H1 (cell line): Measurements from ENCODE around the gene BCAP31. TPM values are rescaled to one million over a fixed set of nuclear protein-coding genes. Genes with fewer than 3 reads are reported as not detected.

Experiments
- CTCF ChIA-PET: fragments of 300-600 bp; sonication (Branson Sonifier 250); formaldehyde crosslinking; loops from one replicate; lab custom pipeline; 2021; ENCODE audit not compliant: partially characterized antibody; lab: Charles Lee
- POLR2A ChIA-PET: fragments of 300-600 bp; sonication (Branson Sonifier 250); formaldehyde crosslinking; loops from one replicate; lab custom pipeline; 2021; ENCODE audit warnings: inconsistent platforms; ENCODE audit not compliant: partially characterized antibody; lab: Charles Lee
- DNase-seq, 2 experiments: peaks; one replicate each; pipeline versions ENCODE4 v3.0.0 to v3.0.0-alpha.2; 2010 to 2022; ENCODE audit warnings: low spot score in 2 of 2, low read depth in 1 of 2, mixed read lengths in 1 of 2
- FAIRE-seq: peaks from 2 replicates; lab custom pipeline; 2011; peaks lifted over from hg19 to GRCh38; lab: Jason Lieb, UNC
- H2AFZ ChIP-seq: 2 replicates; pipeline ENCODE4 v1.8.1; 2012; ENCODE audit warnings: low read length, inconsistent platforms
- H2AK5ac ChIP-seq: 2 replicates; pipeline ENCODE4 v1.6.1; 2013; ENCODE audit warnings: low read depth, low read length
- H2BK120ac ChIP-seq: replicated peaks from 2 replicates; pipeline ENCODE3; 2013; ENCODE audit warnings: low read depth, low read length, inconsistent platforms
- H2BK12ac ChIP-seq: 2 replicates; pipeline ENCODE4 v1.6.1; 2013; ENCODE audit warnings: low read depth, low read length
- H2BK15ac ChIP-seq: 2 replicates; pipeline ENCODE4 v1.6.1; 2013; ENCODE audit warnings: low read length
- H2BK20ac ChIP-seq: 2 replicates; pipeline ENCODE4 v1.6.1; 2013; ENCODE audit warnings: low read length
- H2BK5ac ChIP-seq: 2 replicates; pipeline ENCODE4 v1.6.1; 2013; ENCODE audit warnings: low read depth, low read length
- H3K14ac ChIP-seq: 2 replicates; pipeline ENCODE4 v1.6.1; 2013; ENCODE audit warnings: inconsistent platforms; ENCODE audit not compliant: insufficient read length
- H3K18ac ChIP-seq: 2 replicates; pipeline ENCODE4 v1.6.1; 2013; ENCODE audit warnings: low read length; ENCODE audit errors: extremely low read depth
- H3K23ac ChIP-seq: 2 replicates; pipeline ENCODE4 v1.6.1; 2013; ENCODE audit warnings: inconsistent platforms; ENCODE audit not compliant: insufficient read length
- H3K23me2 ChIP-seq: 2 replicates; pipeline ENCODE4 v1.6.1; 2013; ENCODE audit warnings: low read depth, low read length
- H3K27ac ChIP-seq: 2 replicates; pipeline ENCODE4 v1.6.1; 2011; ENCODE audit warnings: low read depth, low read length, inconsistent platforms
- H3K27me3 ChIP-seq, 4 experiments: replicated peaks in 1 of 4; 1 replicate in 1 of 4; 2 replicates in 3 of 4; pipeline versions ENCODE4 v1.6.1 to v1.8.1; 2011 to 2013; ENCODE audit warnings: low read length in 3 of 4, mild to moderate bottlenecking in 3 of 4, inconsistent platforms in 2 of 4, mixed read lengths in 2 of 4, moderate library complexity in 1 of 4; ENCODE audit not compliant: control insufficient read depth in 3 of 4, insufficient read depth in 3 of 4; ENCODE audit errors: extremely low read depth in 1 of 4
- H3K36me3 ChIP-seq, 4 experiments: 2 replicates each; pipeline versions ENCODE4 v1.6.1 to v1.8.1; 2011 to 2013; ENCODE audit warnings: mild to moderate bottlenecking in 4 of 4, low read length in 3 of 4, moderate library complexity in 2 of 4, control low read depth in 1 of 4, inconsistent platforms in 1 of 4; ENCODE audit not compliant: insufficient read depth in 4 of 4, control insufficient read depth in 2 of 4
- H3K4ac ChIP-seq: replicated peaks from 2 replicates; pipeline ENCODE3; 2013; ENCODE audit warnings: low read length, low read depth, mixed read lengths, inconsistent platforms; ENCODE audit not compliant: insufficient read length
- H3K4me1 ChIP-seq, 4 experiments: replicated peaks in 1 of 4; 1 replicate in 1 of 4; 2 replicates in 3 of 4; pipeline versions ENCODE4 v1.6.1 to v1.8.1; 2011 to 2013; ENCODE audit warnings: low read length in 3 of 4, inconsistent platforms in 2 of 4, mixed read lengths in 1 of 4; ENCODE audit not compliant: insufficient read depth in 4 of 4, control insufficient read depth in 3 of 4
- H3K4me2 ChIP-seq, 2 experiments: 2 replicates each; pipeline versions ENCODE4 v1.6.1 to v1.8.1; 2011 to 2013; ENCODE audit warnings: low read depth in 2 of 2, low read length in 2 of 2, control low read depth in 1 of 2, inconsistent platforms in 1 of 2, mild to moderate bottlenecking in 1 of 2; ENCODE audit not compliant: insufficient read depth in 1 of 2
- H3K4me3 ChIP-seq, 4 experiments: fragments of 200-600, 300-600 bp in 1 of 4; sonication (generic), shearing (Covaris generic), sonication (Bioruptor Twin) in 1 of 4; 2 replicates each; pipeline versions ENCODE4 v1.5.1 to v1.8.1; 2011 to 2016; ENCODE audit warnings: low read length in 4 of 4, low read depth in 3 of 4, control low read depth in 2 of 4, inconsistent platforms in 2 of 4, mild to moderate bottlenecking in 2 of 4, mixed read lengths in 1 of 4, moderate library complexity in 1 of 4; ENCODE audit not compliant: insufficient read depth in 2 of 4; ENCODE audit errors: extremely low read depth in 1 of 4
- H3K56ac ChIP-seq: replicated peaks from 2 replicates; pipeline ENCODE3; 2013; ENCODE audit warnings: low read depth, mild to moderate bottlenecking, mixed read lengths, low read length, inconsistent platforms; ENCODE audit not compliant: insufficient read length
- H3K79me1 ChIP-seq: 2 replicates; pipeline ENCODE4 v1.6.1; 2013; ENCODE audit warnings: low read depth, low read length, control low read depth
- H3K79me2 ChIP-seq, 2 experiments: 2 replicates each; pipeline versions ENCODE4 v1.6.1 to v1.8.1; 2012 to 2013; ENCODE audit warnings: low read length in 2 of 2, mild to moderate bottlenecking in 2 of 2, inconsistent platforms in 1 of 2; ENCODE audit not compliant: insufficient read depth in 2 of 2, control insufficient read depth in 1 of 2
- H3K9ac ChIP-seq, 4 experiments: replicated peaks in 1 of 4; 1 replicate in 1 of 4; 2 replicates in 3 of 4; pipeline versions ENCODE4 v1.6.1 to v1.8.1; 2011 to 2013; ENCODE audit warnings: low read depth in 3 of 4, low read length in 3 of 4, control low read depth in 2 of 4, mild to moderate bottlenecking in 2 of 4, moderate library complexity in 2 of 4, inconsistent platforms in 1 of 4; ENCODE audit errors: extremely low read depth in 1 of 4
- H3K9me3 ChIP-seq, 2 experiments: 2 replicates each; pipeline versions ENCODE4 v1.6.1 to v1.8.1; 2012 to 2013; ENCODE audit warnings: mild to moderate bottlenecking in 2 of 2, moderate library complexity in 2 of 2, control low read depth in 1 of 2, inconsistent platforms in 1 of 2, low read depth in 1 of 2, low read length in 1 of 2, mixed read lengths in 1 of 2; ENCODE audit not compliant: insufficient read depth in 2 of 2
- H4K20me1 ChIP-seq, 2 experiments: replicated peaks in 1 of 2; 2 replicates each; pipeline versions ENCODE3 to v1.8.1; 2011 to 2013; ENCODE audit warnings: inconsistent platforms in 2 of 2, low read length in 2 of 2, mild to moderate bottlenecking in 1 of 2; ENCODE audit not compliant: insufficient read depth in 2 of 2, control insufficient read depth in 1 of 2
- H4K5ac ChIP-seq: 2 replicates; pipeline ENCODE4 v1.6.1; 2013; ENCODE audit warnings: low read length, low read depth, mixed read lengths, inconsistent platforms; ENCODE audit not compliant: insufficient read length
- H4K8ac ChIP-seq: 2 replicates; pipeline ENCODE4 v1.8.0; 2013; ENCODE audit warnings: mild to moderate bottlenecking, moderate library complexity, low read length, inconsistent platforms; ENCODE audit not compliant: insufficient read depth; ENCODE audit errors: extremely low read depth
- H4K91ac ChIP-seq: replicated peaks from 2 replicates; pipeline ENCODE3; 2013; ENCODE audit warnings: low read length, mixed read lengths, inconsistent platforms; ENCODE audit not compliant: insufficient read length
- WGBS, 2 experiments: shearing (Covaris generic) in 1 of 2; methylation state at CpG; one replicate each; pipeline versions ENCODE4 v1.1.6 to v1.1.7; 2013 to 2015; ENCODE audit warnings: low lambda C conversion rate in 2 of 2, mixed read lengths in 2 of 2, inconsistent platforms in 1 of 2, low coverage in 1 of 2, missing lambda C conversion rate in 1 of 2; ENCODE audit not compliant: insufficient replicate concordance in 2 of 2, insufficient coverage in 1 of 2, insufficient read length in 1 of 2; ENCODE audit errors: extremely low coverage in 1 of 2, missing lambda C conversion rate in 1 of 2; 5-methylcytosine and 5-hydroxymethylcytosine counted together
- polyA plus RNA-seq, 7 experiments: library from polyadenylated mRNA; depleted of rRNA in 3 of 7; stranded (reverse) in 5 of 7; unstranded in 2 of 7; fragments of >200 nt in 5 of 7; fragments of 200-250 nt in 2 of 7; gene quantifications; 1 replicate in 5 of 7; 2 replicates in 1 of 7; 4 replicates in 1 of 7; pipeline versions ENCODE4 v1.2.1 to v1.2.3, GENCODE V29; 2011 to 2013; ENCODE audit warnings: missing spikeins in 2 of 7, mixed read lengths in 2 of 7
- total RNA-seq: library from RNA; stranded (reverse); fragmentation: NEBNext Ultra II Directional; extraction: Animal tissue kit (Norgen Biotek cat#: 25700); gene quantifications from 2 replicates; pipeline ENCODE4 v1.2.1, GENCODE V29; 2021
- TF ChIP-seq, protein P1 (sequence below): IDR thresholded peaks from 2 replicates; pipeline ENCODE4 v1.6.1; 2012; ENCODE audit warnings: inconsistent platforms

BCAP31 gene
- total and polyA plus RNA-seq, 2 of the 8 experiments (the other 6 are each of a cell fraction or from before 2014, with no cell fraction given), result 136 to 159 TPM

DNA sequence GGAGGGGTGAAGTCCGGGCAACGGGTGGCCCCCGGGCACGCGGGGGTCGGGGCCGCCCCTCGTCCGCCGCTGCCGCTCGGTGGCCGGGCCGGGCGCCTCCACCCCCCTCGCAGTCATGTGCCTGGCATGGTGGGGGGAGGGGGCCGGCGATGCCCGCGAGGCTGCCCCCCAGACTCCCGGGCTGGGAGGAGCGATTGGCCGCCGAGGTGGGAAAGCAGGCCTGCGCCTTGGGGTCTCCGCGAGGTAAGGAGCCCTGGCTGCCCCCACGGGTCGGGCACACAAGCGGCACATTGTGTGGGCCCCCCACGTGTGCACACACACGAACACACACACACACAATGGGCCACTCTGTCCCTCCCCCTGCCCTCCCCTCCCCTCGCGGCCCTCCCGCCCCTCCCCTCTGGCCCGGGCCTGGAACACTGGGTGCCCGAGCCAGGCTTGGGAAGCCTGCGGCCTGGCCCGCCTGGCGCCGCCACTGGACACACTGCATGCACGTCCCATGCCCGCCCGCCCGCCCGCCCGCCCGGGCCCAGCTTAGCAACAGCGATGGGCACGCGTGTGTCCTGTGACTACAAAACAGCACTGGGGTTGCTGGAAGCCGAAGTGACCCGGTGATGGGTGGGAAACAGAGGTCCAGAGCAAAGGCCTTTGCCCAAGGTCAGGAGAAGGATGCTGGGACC is 35.1 kb downstream of the BCAP31 start:
- peak overlapping the region; percentile 69 to 83 for H3K4me2 ChIP-seq
- no peak overlapping the region for H2AFZ ChIP-seq
- POLR2A ChIA-PET, result no interaction called here
- H4K8ac ChIP-seq, result no peak overlapping the region
- no peak overlapping the region for H3K23ac ChIP-seq
- DNase-seq (no peak), FAIRE-seq (no peak)
- H4K5ac ChIP-seq, result no peak overlapping the region
- H3K4me1 ChIP-seq, result peaks cover 0 to 27% (median 11%) of the 10 kb centered on the region in 4 experiments; a peak in 6 of 7 replicates
- H2AK5ac ChIP-seq, result no peak overlapping the region
- H3K14ac ChIP-seq, result no peak overlapping the region
- no peak overlapping the region for H2BK5ac ChIP-seq
- WGBS, 2 experiments, result 30% methylated on average over 5 of the region's 53 CpGs; no CpG with 5 or more reads in 1 of the 2 experiments
- no peak overlapping the region for H3K56ac ChIP-seq
- H3K9me3 ChIP-seq, result no peaks in the 10 kb centered on the region
- H3K27me3 ChIP-seq, result no peaks in the 10 kb centered on the region
- no peaks in the 10 kb centered on the region for H3K23me2 ChIP-seq
- H2BK120ac ChIP-seq, result no peak overlapping the region
- peak overlapping the region in 1 of 4 experiments; percentile 41; a peak in 1 of 7 replicates for H3K9ac ChIP-seq
- H2BK15ac ChIP-seq, result no peak overlapping the region
- H3K79me1 ChIP-seq, result no peaks in the 10 kb centered on the region; the same call in 1 of the 2 replicates
- H2BK20ac ChIP-seq, result no peak overlapping the region
- H3K36me3 ChIP-seq, result peaks cover 0 to 32% (median 4%) of the 10 kb centered on the region in 4 experiments; a peak in 5 of 8 replicates
- H3K79me2 ChIP-seq, result peaks cover 0 to 13% of the 10 kb centered on the region in 2 experiments; a peak in 3 of 4 replicates
- H3K27ac ChIP-seq, result no peak overlapping the region
- no peak overlapping the region for H3K4ac ChIP-seq
- H3K18ac ChIP-seq, result no peak overlapping the region
- H4K91ac ChIP-seq, result no peak overlapping the region
- TF ChIP-seq, protein P1, sequence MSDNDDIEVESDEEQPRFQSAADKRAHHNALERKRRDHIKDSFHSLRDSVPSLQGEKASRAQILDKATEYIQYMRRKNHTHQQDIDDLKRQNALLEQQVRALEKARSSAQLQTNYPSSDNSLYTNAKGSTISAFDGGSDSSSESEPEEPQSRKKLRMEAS, result no peak
- no peak overlapping the region for H2BK12ac ChIP-seq
- H3K4me3 ChIP-seq, result peak overlapping the region; percentile 47 to 58 (median 51)
- CTCF ChIA-PET, result interaction anchor here (0.7 kb wide), 1 partner anchor 16 kb away, joined by 3 read pairs; no protein-coding TSS in a partner anchor
- H4K20me1 ChIP-seq, result peaks cover 2 to 4% of the 10 kb centered on the region in 2 experiments
